HepG2 (cell line): Measurements from ENCODE around the gene SPATA25. TPM values are rescaled to one million over a fixed set of nuclear protein-coding genes. Genes with fewer than 3 reads are reported as not detected.

ENCODE experiments used
- ATAD3A ChIP-seq: sonication (generic); formaldehyde crosslinking; IDR thresholded peaks from 2 replicates; pipeline ENCODE4 v1.4.0; 2020; ENCODE audit warnings: missing genetic modification reagents
- DMTF1 ChIP-seq: sonication (generic); formaldehyde crosslinking; IDR thresholded peaks from 2 replicates; pipeline ENCODE4 v1.4.0; 2020; ENCODE audit warnings: mild to moderate bottlenecking, missing genetic modification reagents
- EHMT2 ChIP-seq: fragments of 200-600 bp; sonication (generic); IDR thresholded peaks from 2 replicates; pipeline ENCODE4 v1.7.0; 2017; ENCODE audit warnings: antibody characterized with exemption, low read depth, low read length, borderline replicate concordance
- ETV5 ChIP-seq: IDR thresholded peaks from 2 replicates; pipeline ENCODE4 v1.6.1; 2018; ENCODE audit warnings: missing biosample characterization, missing genetic modification reagents, inconsistent platforms, borderline replicate concordance
- GABPB1 ChIP-seq: IDR thresholded peaks from 2 replicates; pipeline ENCODE4 v1.6.1; 2016; ENCODE audit warnings: mild to moderate bottlenecking, missing genetic modification reagents, moderate library complexity, missing compliant biosample characterization
- HOMEZ ChIP-seq: IDR thresholded peaks from 2 replicates; pipeline ENCODE4 v1.6.1; 2016; ENCODE audit warnings: low read depth
- MATR3 ChIP-seq: sonication (generic); formaldehyde crosslinking; IDR thresholded peaks from 2 replicates; pipeline ENCODE4 v1.4.0; 2020; ENCODE audit warnings: missing genetic modification reagents
- SAP130 ChIP-seq: IDR thresholded peaks from 2 replicates; pipeline ENCODE4 v1.6.1; 2016; ENCODE audit warnings: low read depth
- SNAPC5 ChIP-seq: sonication (generic); formaldehyde crosslinking; IDR thresholded peaks from 2 replicates; pipeline ENCODE4 v1.8.1; 2023; ENCODE audit warnings: mild to moderate bottlenecking, missing genetic modification reagents, borderline replicate concordance
- SP1 ChIP-seq, 2 experiments: fragments of 450-650 bp in 1 of 2; sonication (generic) in 1 of 2; formaldehyde crosslinking in 1 of 2; IDR thresholded peaks; 2 replicates each; pipeline versions ENCODE4 v1.4.0 to v1.6.1; 2016 to 2020; ENCODE audit warnings: missing genetic modification reagents in 1 of 2
- SPEN ChIP-seq: sonication (generic); formaldehyde crosslinking; IDR thresholded peaks from 2 replicates; pipeline ENCODE4 v1.5.1; 2020; ENCODE audit warnings: low read depth, mild to moderate bottlenecking, missing genetic modification reagents
- ZBTB7A ChIP-seq: sonication (generic); formaldehyde crosslinking; IDR thresholded peaks from 2 replicates; pipeline ENCODE4 v1.8.0; 2022; ENCODE audit warnings: mild to moderate bottlenecking, missing genetic modification reagents
- ZFP37 ChIP-seq: sonication (generic); formaldehyde crosslinking; IDR thresholded peaks from 2 replicates; pipeline ENCODE4 v1.4.0; 2020; ENCODE audit warnings: missing genetic modification reagents, borderline replicate concordance
- ZFP62 ChIP-seq: sonication (generic); formaldehyde crosslinking; IDR thresholded peaks from 2 replicates; pipeline ENCODE4 v1.4.0; 2020; ENCODE audit warnings: missing genetic modification reagents
- ZKSCAN8 ChIP-seq: IDR thresholded peaks from 2 replicates; pipeline ENCODE4 v1.6.1; 2016; ENCODE audit warnings: borderline replicate concordance, missing genetic modification reagents, missing compliant biosample characterization
- ZNF160 ChIP-seq: sonication (generic); formaldehyde crosslinking; IDR thresholded peaks from 2 replicates; pipeline ENCODE4 v1.8.0; 2022; ENCODE audit warnings: mild to moderate bottlenecking, inconsistent platforms, missing genetic modification reagents
- ZNF18 ChIP-seq: sonication (generic); formaldehyde crosslinking; IDR thresholded peaks from 2 replicates; pipeline ENCODE4 v1.8.0; 2022; ENCODE audit warnings: mild to moderate bottlenecking, missing genetic modification reagents; ENCODE audit not compliant: insufficient replicate concordance
- ZNF230 ChIP-seq: sonication (generic); formaldehyde crosslinking; IDR thresholded peaks from 2 replicates; pipeline ENCODE4 v1.4.0; 2020; ENCODE audit warnings: mild to moderate bottlenecking, missing genetic modification reagents
- ZNF501 ChIP-seq: sonication (generic); formaldehyde crosslinking; IDR thresholded peaks from 2 replicates; pipeline ENCODE4 v1.5.1; 2020; ENCODE audit warnings: mild to moderate bottlenecking, moderate library complexity, missing genetic modification reagents
- ZNF614 ChIP-seq: IDR thresholded peaks from 2 replicates; pipeline ENCODE4 v1.6.1; 2018; ENCODE audit warnings: missing biosample characterization, missing genetic modification reagents, inconsistent platforms, borderline replicate concordance
- ZNF704 ChIP-seq: sonication (generic); formaldehyde crosslinking; IDR thresholded peaks from 2 replicates; pipeline ENCODE4 v1.8.1; 2023; ENCODE audit warnings: mild to moderate bottlenecking, inconsistent platforms, moderate library complexity, missing genetic modification reagents, borderline replicate concordance
- ZNF768 ChIP-seq: sonication (generic); formaldehyde crosslinking; IDR thresholded peaks from 2 replicates; pipeline ENCODE4 v1.4.0; 2020; ENCODE audit warnings: missing genetic modification reagents
- ZNF773 ChIP-seq: sonication (generic); formaldehyde crosslinking; IDR thresholded peaks from 2 replicates; pipeline ENCODE4 v1.4.0; 2020; ENCODE audit warnings: missing genetic modification reagents, borderline replicate concordance
- polyA plus RNA-seq, 8 experiments: library from polyadenylated mRNA; depleted of rRNA in 3 of 8; stranded (reverse) in 7 of 8; unstranded in 1 of 8; fragments of >200 nt; fragmentation: Illumina TruSeq in 4 of 8; extraction: Trizol in 4 of 8; gene quantifications; 2 replicates each; pipeline versions ENCODE4 v1.2.1 to v1.2.3, GENCODE V29; 2011 to 2016; ENCODE audit warnings: low read depth in 4 of 8, missing spikeins in 1 of 8, mixed read lengths in 1 of 8; ENCODE audit not compliant: insufficient read depth in 1 of 8
- total RNA-seq, 5 experiments: library from RNA; depleted of rRNA; stranded (reverse); fragments of >200 nt; fragmentation: Illumina TruSeq; extraction: Trizol; gene quantifications; 2 replicates each; pipeline ENCODE4 v1.2.3, GENCODE V29; 2016; ENCODE audit warnings: low read depth in 1 of 5

SPATA25 gene
- total and polyA plus RNA-seq, 2 of the 13 experiments (the other 11 are each of a cell fraction or from before 2014, with no cell fraction given): 4.8 to 7.6 TPM

- TF ChIP-seq HOMEZ (0 out of 2 replicates have a peak, but pooled peaks have one; percentile 35), ZNF18 (CRISPR knock-in tag) (peak; percentile 54), SP1 (IDR thresholded peaks at IDR 0.05) (no peak), SP1 (CRISPR knock-in tag; IDR thresholded peaks at IDR 0.05) (peak; percentile 14), ATAD3A (CRISPR knock-in tag) (no peak), ZNF230 (CRISPR knock-in tag) (no peak; the same call in 1 of the 2 replicates), MATR3 (no peak), ZFP37 (peak; percentile 77; the same call in 1 of the 2 replicates), GABPB1 (CRISPR knock-in tag) (no peak; the same call in 1 of the 2 replicates), ETV5 (CRISPR knock-in tag) (peak; percentile 85), ZFP62 (CRISPR knock-in tag) (no peak), SNAPC5 (CRISPR knock-in tag) (peak; percentile 76; the same call in 1 of the 2 replicates), ZBTB7A (CRISPR knock-in tag) (no peak; the same call in 1 of the 2 replicates), ZNF704 (CRISPR knock-in tag) (0 out of 2 replicates have a peak, but pooled peaks have one; percentile 68), SPEN (CRISPR knock-in tag) (no peak; the same call in 1 of the 2 replicates), ZNF614 (peak; percentile 90), ZNF160 (CRISPR knock-in tag) (peak; percentile 53; the same call in 1 of the 2 replicates), ZNF501 (CRISPR knock-in tag) (peak; percentile 0; the same call in 1 of the 2 replicates), EHMT2 (no peak), ZNF773 (CRISPR knock-in tag) (no peak), ZKSCAN8 (CRISPR knock-in tag) (no peak), DMTF1 (no peak; the same call in 1 of the 2 replicates), ZNF768 (CRISPR knock-in tag) (no peak), SAP130 (CRISPR knock-in tag) (peak; percentile 88)
These were observed 46.0 kb upstream of the SPATA25 start (continued) for GRCh38 chr20:45933266-45934045.
